Measurements from ENCODE around the gene BICRA.
A peak's percentile ranks its signal among the peaks of the same experiment; 100 is the strongest.

BICRA gene

GRCh38 chr19:47609906-47610894 lies 1.3 kb downstream of the BICRA start:
- H3K36me3 Mint-ChIP-seq (ENCODE audit: low read depth): peaks cover 15% of the 10 kb centered on the region
- H3K4me1 Mint-ChIP-seq: peaks cover 37% of the 10 kb centered on the region
- H3K27me3 Mint-ChIP-seq (ENCODE audit: low read depth, poor library complexity): no peaks in the 10 kb centered on the region
- no peak for TF ChIP-seq CTCF (IDR thresholded peaks at IDR 0.05)
- H3K9me3 Mint-ChIP-seq: no peaks in the 10 kb centered on the region
- H3K4me3 Mint-ChIP-seq: peak overlapping the region; percentile 78
- H3K27ac Mint-ChIP-seq: no peak overlapping the region
- DNase-seq: peak; percentile 70

GRCh38 chr19:47610902-47611301 lies 2.0 kb downstream of the BICRA start:
- no peak overlapping the region for H3K27ac Mint-ChIP-seq
- H3K9me3 Mint-ChIP-seq: no peaks in the 10 kb centered on the region
- DNase-seq: no peak
- TF ChIP-seq CTCF (IDR thresholded peaks at IDR 0.05): no peak
- H3K4me3 Mint-ChIP-seq: peak overlapping the region; percentile 78
- H3K27me3 Mint-ChIP-seq (ENCODE audit: low read depth, poor library complexity): no peaks in the 10 kb centered on the region
- peaks cover 15% of the 10 kb centered on the region for H3K36me3 Mint-ChIP-seq (ENCODE audit: low read depth)
- peaks cover 37% of the 10 kb centered on the region for H3K4me1 Mint-ChIP-seq

- peaks cover 36% of the 10 kb centered on the region for H3K4me1 Mint-ChIP-seq
- H3K36me3 Mint-ChIP-seq (ENCODE audit: low read depth): peaks cover 10% of the 10 kb centered on the region
- no peaks in the 10 kb centered on the region for H3K9me3 Mint-ChIP-seq
- H3K4me3 Mint-ChIP-seq: no peak overlapping the region
- peak overlapping the region; percentile 72 for H3K27ac Mint-ChIP-seq
- TF ChIP-seq CTCF (IDR thresholded peaks at IDR 0.05): no peak
- DNase-seq: peak; percentile 44
- no peaks in the 10 kb centered on the region for H3K27me3 Mint-ChIP-seq (ENCODE audit: low read depth, poor library complexity)
Observed at GRCh38 chr19:47613165-47614020, 4.5 kb downstream of the BICRA start.

GRCh38 chr19:47614021-47614295 lies 5.0 kb downstream of the BICRA start:
- Mint-ChIP-seq H3K27ac (peak overlapping the region; percentile 21), H3K4me1 (peaks cover 42% of the 10 kb centered on the region), H3K9me3 (no peaks in the 10 kb centered on the region), H3K4me3 (no peak overlapping the region), H3K36me3 (ENCODE audit: low read depth) (peaks cover 10% of the 10 kb centered on the region), H3K27me3 (ENCODE audit: low read depth, poor library complexity) (no peaks in the 10 kb centered on the region)
- TF ChIP-seq CTCF (IDR thresholded peaks at IDR 0.05): no peak
- no peak for DNase-seq

GRCh38 chr19:47614559-47614958 lies 5.6 kb downstream of the BICRA start:
- Mint-ChIP-seq H3K4me3 (no peak overlapping the region), H3K9me3 (no peaks in the 10 kb centered on the region), H3K4me1 (peaks cover 48% of the 10 kb centered on the region), H3K36me3 (ENCODE audit: low read depth) (peaks cover 10% of the 10 kb centered on the region), H3K27ac (no peak overlapping the region), H3K27me3 (ENCODE audit: low read depth, poor library complexity) (no peaks in the 10 kb centered on the region)
- no peak for TF ChIP-seq CTCF (IDR thresholded peaks at IDR 0.05)
- no peak for DNase-seq
